GM12878 (cell line): ENCODE data around the gene LTK. TPM values are rescaled to one million over a fixed set of nuclear protein-coding genes. Genes with fewer than 3 reads are reported as not detected.

Experiments used
- ATAC-seq: fragments of 200-7000 bp; cut with Tn5 transposase; 3 replicates; pipeline ENCODE4 v1.9.1; 2020; ENCODE audit warnings: mild to moderate bottlenecking, moderate library complexity
- BruUV-seq: library from RNA; stranded (reverse); fragments of 400-500 nt; replicated peaks from 2 replicates; lab custom pipeline; 2021; lab: Mats Ljungman, UMichigan
- CTCF ChIA-PET: fragments of 300-600 bp; sonication (Branson Sonifier 250); formaldehyde crosslinking; extraction: SDS; loops from one replicate; lab custom pipeline; 2021; ENCODE audit warnings: inconsistent platforms; lab: Yijun Ruan, JAX
- POLR2A ChIA-PET: fragments of 350-600 bp; formaldehyde crosslinking; extraction: SDS; loops from one replicate; lab custom pipeline; 2021; ENCODE audit warnings: inconsistent platforms; lab: Charles Lee
- RAD21 ChIA-PET: fragments of 300-600 bp; sonication (Branson Sonifier 250); formaldehyde crosslinking; loops from one replicate; lab custom pipeline; 2023; ENCODE audit warnings: antibody characterized with exemption; ENCODE audit not compliant: unreplicated experiment; lab: Charles Lee
- SMC1A ChIA-PET: fragments of 300-600 bp; sonication (Branson Sonifier 250); formaldehyde crosslinking; loops from one replicate; lab custom pipeline; 2023; ENCODE audit not compliant: unreplicated experiment, uncharacterized antibody; lab: Charles Lee
- DNase-seq: peaks from one replicate; pipeline ENCODE4 v3.0.0-alpha.2; 2011; ENCODE audit warnings: low read depth, low spot score
- FAIRE-seq: peaks from 3 replicates; lab custom pipeline; 2011; peaks lifted over from hg19 to GRCh38; lab: Jason Lieb, UNC
- H2AFZ ChIP-seq: 2 replicates; pipeline ENCODE4 v1.6.0; 2011; ENCODE audit warnings: low read depth, low read length, control low read depth; ENCODE audit not compliant: control insufficient read depth
- H3K27ac ChIP-seq: 2 replicates; pipeline ENCODE4 v1.5.1; 2011; ENCODE audit warnings: control low read depth; ENCODE audit not compliant: control insufficient read depth, insufficient read depth
- H3K27me3 ChIP-seq, 2 experiments: replicated peaks in 1 of 2; 2 replicates each; pipeline versions ENCODE4 v1.6.0 to v1.6.1; 2011; ENCODE audit warnings: low read length in 1 of 2; ENCODE audit not compliant: control insufficient read depth in 2 of 2, insufficient read depth in 2 of 2
- H3K36me3 ChIP-seq, 2 experiments: 2 replicates each; pipeline ENCODE4 v1.5.1; 2011; ENCODE audit warnings: low read length in 1 of 2; ENCODE audit not compliant: control insufficient read depth in 2 of 2, insufficient read depth in 2 of 2
- H3K4me1 ChIP-seq: 2 replicates; pipeline ENCODE4 v1.6.1; 2011; ENCODE audit warnings: mild to moderate bottlenecking, low read length, moderate library complexity, mixed read lengths; ENCODE audit not compliant: control insufficient read depth, insufficient read depth
- H3K4me2 ChIP-seq: 2 replicates; pipeline ENCODE4 v1.6.0; 2011; ENCODE audit warnings: control low read depth; ENCODE audit not compliant: control insufficient read depth, insufficient read depth
- H3K4me3 ChIP-seq: fragments of 200-600 bp; sonication (generic); 2 replicates; pipeline ENCODE4 v1.5.1; 2016
- H3K79me2 ChIP-seq: 2 replicates; pipeline ENCODE4 v1.6.0; 2011; ENCODE audit warnings: low read length; ENCODE audit not compliant: control insufficient read depth, insufficient read depth
- H3K9ac ChIP-seq: 2 replicates; pipeline ENCODE4 v1.8.0; 2011; ENCODE audit warnings: low read length, control low read depth, mixed read lengths; ENCODE audit not compliant: control insufficient read depth, insufficient read depth
- H3K9me3 ChIP-seq: replicated peaks from 3 replicates; pipeline ENCODE4 v1.5.1; 2011; ENCODE audit warnings: mild to moderate bottlenecking, low read length; ENCODE audit not compliant: control insufficient read depth, insufficient read depth
- H4K20me1 ChIP-seq: 2 replicates; pipeline ENCODE4 v1.6.0; 2011; ENCODE audit not compliant: control insufficient read depth, insufficient read depth
- BRCA1 ChIP-seq: IDR thresholded peaks from 2 replicates; pipeline ENCODE4 v1.6.1; 2011; ENCODE audit warnings: low read depth, low read length, improper control_type of control experiment
- DPF2 ChIP-seq: fragments of 450-650 bp; IDR thresholded peaks from 2 replicates; pipeline ENCODE4 v1.6.1; 2017; ENCODE audit warnings: mild to moderate bottlenecking
- MYB ChIP-seq: fragments of 150-350 bp; IDR thresholded peaks from 2 replicates; pipeline ENCODE4 v1.6.1; 2014; ENCODE audit warnings: mild to moderate bottlenecking, low read depth, low read length, borderline replicate concordance
- NR2F1 ChIP-seq: fragments of 450-650 bp; conservative IDR thresholded peaks from 2 replicates; pipeline ENCODE4 v1.6.1; 2017; ENCODE audit warnings: mild to moderate bottlenecking
- SIX5 ChIP-seq: IDR thresholded peaks from 2 replicates; pipeline ENCODE4 v1.6.1; 2011; ENCODE audit warnings: mild to moderate bottlenecking, low read depth, low read length, moderate library complexity; ENCODE audit not compliant: severe bottlenecking
- WGBS: methylation state at CpG from one replicate; pipeline ENCODE4 v1.1.6; 2016; ENCODE audit warnings: low lambda C conversion rate; ENCODE audit not compliant: insufficient replicate concordance, insufficient coverage; ENCODE audit errors: missing lambda C conversion rate; 5-methylcytosine and 5-hydroxymethylcytosine counted together
- in situ Hi-C: fragments of 300-500 bp; cut with MboI; formaldehyde crosslinking; loops from 9 replicates; pipeline ENCODE4 v1.14.3; 2018; ENCODE audit warnings: mixed read lengths
- intact Hi-C: fragments of 100-400 bp; cut with micrococcal nuclease; formaldehyde crosslinking; loops from one replicate; pipeline ENCODE4 v1.14.2; 2022; ENCODE audit not compliant: unreplicated experiment
- polyA plus RNA-seq, 11 experiments: library from polyadenylated mRNA; depleted of rRNA in 4 of 11; unstranded in 6 of 11; stranded (reverse) in 5 of 11; fragments of >200 nt; fragmentation: Nextera tagmentation in 4 of 11; fragmentation: Illumina TruSeq in 1 of 11; extraction: Ambion mirVana in 4 of 11; extraction: Trizol in 1 of 11; gene quantifications; 1 replicate in 1 of 11; 2 replicates in 10 of 11; pipeline versions ENCODE4 v1.2.1 to v1.2.3, GENCODE V29; 2011 to 2016; ENCODE audit warnings: inconsistent platforms in 2 of 11, missing spikeins in 2 of 11, low read depth in 1 of 11
- total RNA-seq, 4 experiments: library from RNA; depleted of rRNA in 3 of 4; stranded (reverse); fragments of >200 nt in 3 of 4; fragmentation: Illumina TruSeq in 1 of 4; extraction: Trizol in 1 of 4; gene quantifications; 2 replicates each; pipeline versions ENCODE4 v1.2.1 to v1.2.3, GENCODE V29; 2013 to 2021
- TF ChIP-seq, protein P1 (sequence below): fragments of 150-350 bp; IDR thresholded peaks from 2 replicates; pipeline ENCODE4 v1.6.1; 2016; ENCODE audit warnings: low read depth, low read length

LTK gene
- total and polyA plus RNA-seq, 10 of the 15 experiments (the other 5 are each of a cell fraction or from before 2014, with no cell fraction given) = 0.07 to 0.80 (median 0.20) TPM; not detected in 1

DNA sequence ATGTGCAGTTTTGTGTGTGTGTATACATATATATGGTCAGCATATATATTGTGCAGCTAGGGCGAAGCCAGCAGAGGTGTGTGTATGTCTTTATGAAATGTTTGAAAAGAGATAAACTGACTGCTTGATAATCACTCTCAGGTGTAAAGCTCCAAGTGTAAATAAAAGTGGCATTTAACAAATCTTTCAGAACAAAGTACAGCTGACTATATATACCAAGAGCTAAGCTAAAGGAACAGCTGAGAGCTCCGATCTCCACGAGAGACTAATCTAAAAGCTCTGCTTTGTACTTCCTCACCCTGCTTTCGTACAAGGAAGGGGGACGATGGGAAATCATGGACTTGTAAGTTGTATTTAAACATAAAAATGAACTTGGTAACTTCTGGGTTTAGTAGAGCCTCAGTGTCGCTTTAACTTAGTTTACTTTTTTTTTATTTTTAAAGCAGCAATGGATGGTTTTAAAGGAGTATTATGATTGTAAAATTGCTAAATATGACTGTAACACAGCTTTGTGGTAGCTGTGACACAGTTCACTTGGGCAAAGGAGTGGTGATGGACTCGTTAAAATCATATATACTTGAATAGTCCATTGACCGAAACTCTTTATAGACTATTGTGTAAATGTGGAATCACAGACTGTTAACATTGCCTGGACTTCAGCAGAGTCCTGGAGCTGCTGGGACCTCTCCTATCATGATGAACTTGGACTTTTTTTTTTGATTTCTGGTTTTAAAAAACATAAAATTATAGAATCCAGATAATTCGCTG lies 31.3 kb downstream of the LTK start:
- H3K27me3 ChIP-seq = no peaks in the 10 kb centered on the region
- intact Hi-C loops (no loop called here), in situ Hi-C loops (no loop called here)
- RAD21 ChIA-PET = interaction anchor here (0.6 to 3.2 kb wide), 2 partner anchors 10 to 11 kb away, joined by 7 to 15 read pairs; partner anchors contain the start of gene ITPKA
- no peaks in the 10 kb centered on the region for H3K9me3 ChIP-seq
- peaks cover 5 to 6% of the 10 kb centered on the region in 2 experiments; a peak in 3 of 4 replicates for H3K36me3 ChIP-seq
- CTCF ChIA-PET = interaction anchor here (1.8 to 2.2 kb wide), 2 partner anchors 11 to 17 kb away, joined by 7 to 12 read pairs; no protein-coding TSS in a partner anchor
- H3K27ac ChIP-seq = peak overlapping the region; percentile 62; the same call in 1 of the 2 replicates
- peaks cover 13% of the 10 kb centered on the region for H3K4me1 ChIP-seq
- no peak for ATAC-seq
- POLR2A ChIA-PET = interaction anchor here (1.3 kb wide), 1 partner anchor 11 kb away, joined by 9 read pairs; the partner anchor contains the start of gene ITPKA
- no peak overlapping the region for H3K9ac ChIP-seq
- 93% methylated on average over 9 of the region's 9 CpGs for WGBS
- H3K4me2 ChIP-seq = no peak overlapping the region; the same call in 1 of the 2 replicates
- no peak overlapping the region for H2AFZ ChIP-seq
- FAIRE-seq = no peak
- no peak for DNase-seq
- H3K79me2 ChIP-seq = no peaks in the 10 kb centered on the region
- BruUV-seq = no TSS peak
- SMC1A ChIA-PET = interaction anchor here (0.7 to 2.6 kb wide), 8 partner anchors 9 to 83 kb away, joined by 3 to 9 read pairs (median 4); partner anchors contain the start of genes ITPKA, LTK and RPAP1
- no peak overlapping the region for H3K4me3 ChIP-seq
- H4K20me1 ChIP-seq = no peaks in the 10 kb centered on the region
- TF ChIP-seq BRCA1 (no peak), NR2F1 (0 out of 2 replicates have a peak, but pooled peaks have one; percentile 4), SIX5 (no peak), MYB (no peak), DPF2 (no peak)
- TF ChIP-seq, protein P1, sequence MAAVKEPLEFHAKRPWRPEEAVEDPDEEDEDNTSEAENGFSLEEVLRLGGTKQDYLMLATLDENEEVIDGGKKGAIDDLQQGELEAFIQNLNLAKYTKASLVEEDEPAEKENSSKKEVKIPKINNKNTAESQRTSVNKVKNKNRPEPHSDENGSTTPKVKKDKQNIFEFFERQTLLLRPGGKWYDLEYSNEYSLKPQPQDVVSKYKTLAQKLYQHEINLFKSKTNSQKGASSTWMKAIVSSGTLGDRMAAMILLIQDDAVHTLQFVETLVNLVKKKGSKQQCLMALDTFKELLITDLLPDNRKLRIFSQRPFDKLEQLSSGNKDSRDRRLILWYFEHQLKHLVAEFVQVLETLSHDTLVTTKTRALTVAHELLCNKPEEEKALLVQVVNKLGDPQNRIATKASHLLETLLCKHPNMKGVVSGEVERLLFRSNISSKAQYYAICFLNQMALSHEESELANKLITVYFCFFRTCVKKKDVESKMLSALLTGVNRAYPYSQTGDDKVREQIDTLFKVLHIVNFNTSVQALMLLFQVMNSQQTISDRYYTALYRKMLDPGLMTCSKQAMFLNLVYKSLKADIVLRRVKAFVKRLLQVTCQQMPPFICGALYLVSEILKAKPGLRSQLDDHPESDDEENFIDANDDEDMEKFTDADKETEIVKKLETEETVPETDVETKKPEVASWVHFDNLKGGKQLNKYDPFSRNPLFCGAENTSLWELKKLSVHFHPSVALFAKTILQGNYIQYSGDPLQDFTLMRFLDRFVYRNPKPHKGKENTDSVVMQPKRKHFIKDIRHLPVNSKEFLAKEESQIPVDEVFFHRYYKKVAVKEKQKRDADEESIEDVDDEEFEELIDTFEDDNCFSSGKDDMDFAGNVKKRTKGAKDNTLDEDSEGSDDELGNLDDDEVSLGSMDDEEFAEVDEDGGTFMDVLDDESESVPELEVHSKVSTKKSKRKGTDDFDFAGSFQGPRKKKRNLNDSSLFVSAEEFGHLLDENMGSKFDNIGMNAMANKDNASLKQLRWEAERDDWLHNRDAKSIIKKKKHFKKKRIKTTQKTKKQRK = no peak
